Type B pancreatic cell (in vitro differentiated cells): ENCODE data around the gene OR10H4. TPM values are rescaled to one million over a fixed set of nuclear protein-coding genes. Genes with fewer than 3 reads are reported as not detected.

Experiments used
- DNase-seq: peaks from one replicate; pipeline ENCODE4 v3.0.0; 2021; ENCODE audit warnings: mixed read lengths; ENCODE audit not compliant: unreplicated experiment; ENCODE audit errors: extremely low spot score
- H3K27ac Mint-ChIP-seq: 2 replicates; pipeline ENCODE4 v1.8.0; 2021; ENCODE audit warnings: mild to moderate bottlenecking, mixed read lengths
- H3K27me3 Mint-ChIP-seq: 2 replicates; pipeline ENCODE4 v1.8.0; 2021; ENCODE audit warnings: mixed read lengths
- H3K36me3 Mint-ChIP-seq: 2 replicates; pipeline ENCODE4 v1.8.0; 2021; ENCODE audit warnings: mixed read lengths
- H3K4me1 Mint-ChIP-seq: one replicate; pipeline ENCODE4 v1.8.0; 2021; ENCODE audit warnings: mixed read lengths; ENCODE audit not compliant: unreplicated experiment
- H3K4me3 Mint-ChIP-seq: 2 replicates; pipeline ENCODE4 v1.8.0; 2021; ENCODE audit warnings: mild to moderate bottlenecking, mixed read lengths
- H3K9me3 Mint-ChIP-seq: 2 replicates; pipeline ENCODE4 v1.8.0; 2021; ENCODE audit warnings: mixed read lengths
- CTCF ChIP-seq: fragments of 200-600 bp; sonication (generic); conservative IDR thresholded peaks from 2 replicates; pipeline ENCODE4 v1.5.0; 2021; ENCODE audit warnings: antibody characterized with exemption, mild to moderate bottlenecking
- total RNA-seq: library from RNA; stranded (reverse); gene quantifications from 2 replicates; pipeline ENCODE4 v1.2.1, GENCODE V29; 2021; ENCODE audit warnings: low replicate concordance

Gene OR10H4
- total RNA-seq, 1 donor from 2014 or later, result not detected

- H3K27me3 Mint-ChIP-seq, result no peaks in the 10 kb centered on the region
- H3K4me3 Mint-ChIP-seq, result no peak overlapping the region
- no peaks in the 10 kb centered on the region for H3K9me3 Mint-ChIP-seq
- no peak overlapping the region for H3K27ac Mint-ChIP-seq
- H3K36me3 Mint-ChIP-seq, result no peaks in the 10 kb centered on the region
- H3K4me1 Mint-ChIP-seq, result no peaks in the 10 kb centered on the region
- TF ChIP-seq CTCF, result no peak
- no peak for DNase-seq
Observed at GRCh38 chr19:15935167-15935702, 13.6 kb upstream of the OR10H4 start.

GRCh38 chr19:15936173-15936572 is 12.6 kb upstream of the OR10H4 start:
- Mint-ChIP-seq H3K27ac (no peak overlapping the region), H3K4me3 (no peak overlapping the region), H3K4me1 (no peaks in the 10 kb centered on the region), H3K36me3 (no peaks in the 10 kb centered on the region), H3K9me3 (no peaks in the 10 kb centered on the region), H3K27me3 (no peaks in the 10 kb centered on the region)
- TF ChIP-seq CTCF, result no peak
- no peak for DNase-seq

GRCh38 chr19:15936950-15937349 is 11.9 kb upstream of the OR10H4 start:
- Mint-ChIP-seq H3K9me3 (no peaks in the 10 kb centered on the region), H3K36me3 (no peaks in the 10 kb centered on the region), H3K4me1 (no peaks in the 10 kb centered on the region), H3K4me3 (no peak overlapping the region), H3K27me3 (no peaks in the 10 kb centered on the region), H3K27ac (no peak overlapping the region)
- no peak for DNase-seq
- TF ChIP-seq CTCF, result no peak

GRCh38 chr19:15937771-15938170 is 11.0 kb upstream of the OR10H4 start:
- Mint-ChIP-seq H3K9me3 (no peaks in the 10 kb centered on the region), H3K36me3 (no peaks in the 10 kb centered on the region), H3K27ac (no peak overlapping the region), H3K27me3 (no peaks in the 10 kb centered on the region), H3K4me3 (no peak overlapping the region), H3K4me1 (no peaks in the 10 kb centered on the region)
- no peak for DNase-seq
- TF ChIP-seq CTCF, result no peak

GRCh38 chr19:15944401-15944800 is 4.4 kb upstream of the OR10H4 start:
- TF ChIP-seq CTCF, result no peak
- Mint-ChIP-seq H3K27me3 (no peaks in the 10 kb centered on the region), H3K4me1 (no peaks in the 10 kb centered on the region), H3K27ac (no peak overlapping the region), H3K4me3 (no peak overlapping the region), H3K9me3 (peaks cover 13% of the 10 kb centered on the region), H3K36me3 (no peaks in the 10 kb centered on the region)
- no peak for DNase-seq

- TF ChIP-seq CTCF, result no peak
- Mint-ChIP-seq H3K4me1 (no peaks in the 10 kb centered on the region), H3K9me3 (peaks cover 16% of the 10 kb centered on the region), H3K36me3 (no peaks in the 10 kb centered on the region), H3K27ac (no peak overlapping the region), H3K4me3 (no peak overlapping the region), H3K27me3 (no peaks in the 10 kb centered on the region)
- no peak for DNase-seq
Observed at GRCh38 chr19:15945301-15945700, 3.5 kb upstream of the OR10H4 start.
